GM12873 (cell line): ENCODE data around the gene FKBP1C.
"Not testable (repeated sequence)": the region's sequence is repeated elsewhere in the genome, so short reads cannot be mapped to it uniquely, and the experiment has no call there.

Source experiments
- TF ChIP-seq, protein P1 (sequence below): IDR thresholded peaks from 2 replicates; pipeline ENCODE4 v1.5.1; 2012; ENCODE audit warnings: low read depth, mild to moderate bottlenecking, moderate library complexity, low read length, control low read depth; ENCODE audit not compliant: insufficient read depth; ENCODE audit errors: missing control alignments

FKBP1C gene

DNA sequence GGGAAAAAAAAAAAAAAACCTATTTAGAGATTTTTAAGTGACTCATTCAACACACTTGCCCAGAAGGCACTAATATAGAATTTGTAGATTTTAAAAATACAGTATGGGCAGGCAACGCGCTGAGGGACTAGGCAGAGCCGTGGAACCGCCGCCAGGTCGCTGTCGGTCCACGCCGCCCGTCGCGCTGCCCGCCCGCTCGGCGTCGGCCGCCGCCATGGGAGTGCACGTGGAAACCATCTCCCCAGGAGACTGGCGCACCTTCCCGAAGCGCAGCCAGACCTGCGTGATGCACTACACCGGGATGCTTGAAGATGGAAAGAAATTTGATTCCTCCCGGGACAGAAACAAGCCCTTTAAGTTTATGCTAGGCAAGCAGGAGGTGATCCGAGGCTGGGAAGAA lies at the start of gene FKBP1C:
Gene FKBP1C, plus strand, starts transcription at position 127 of the 400 bp plus-strand sequence.
- TF ChIP-seq, protein P1, sequence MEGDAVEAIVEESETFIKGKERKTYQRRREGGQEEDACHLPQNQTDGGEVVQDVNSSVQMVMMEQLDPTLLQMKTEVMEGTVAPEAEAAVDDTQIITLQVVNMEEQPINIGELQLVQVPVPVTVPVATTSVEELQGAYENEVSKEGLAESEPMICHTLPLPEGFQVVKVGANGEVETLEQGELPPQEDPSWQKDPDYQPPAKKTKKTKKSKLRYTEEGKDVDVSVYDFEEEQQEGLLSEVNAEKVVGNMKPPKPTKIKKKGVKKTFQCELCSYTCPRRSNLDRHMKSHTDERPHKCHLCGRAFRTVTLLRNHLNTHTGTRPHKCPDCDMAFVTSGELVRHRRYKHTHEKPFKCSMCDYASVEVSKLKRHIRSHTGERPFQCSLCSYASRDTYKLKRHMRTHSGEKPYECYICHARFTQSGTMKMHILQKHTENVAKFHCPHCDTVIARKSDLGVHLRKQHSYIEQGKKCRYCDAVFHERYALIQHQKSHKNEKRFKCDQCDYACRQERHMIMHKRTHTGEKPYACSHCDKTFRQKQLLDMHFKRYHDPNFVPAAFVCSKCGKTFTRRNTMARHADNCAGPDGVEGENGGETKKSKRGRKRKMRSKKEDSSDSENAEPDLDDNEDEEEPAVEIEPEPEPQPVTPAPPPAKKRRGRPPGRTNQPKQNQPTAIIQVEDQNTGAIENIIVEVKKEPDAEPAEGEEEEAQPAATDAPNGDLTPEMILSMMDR: not testable (repeated sequence)

DNA sequence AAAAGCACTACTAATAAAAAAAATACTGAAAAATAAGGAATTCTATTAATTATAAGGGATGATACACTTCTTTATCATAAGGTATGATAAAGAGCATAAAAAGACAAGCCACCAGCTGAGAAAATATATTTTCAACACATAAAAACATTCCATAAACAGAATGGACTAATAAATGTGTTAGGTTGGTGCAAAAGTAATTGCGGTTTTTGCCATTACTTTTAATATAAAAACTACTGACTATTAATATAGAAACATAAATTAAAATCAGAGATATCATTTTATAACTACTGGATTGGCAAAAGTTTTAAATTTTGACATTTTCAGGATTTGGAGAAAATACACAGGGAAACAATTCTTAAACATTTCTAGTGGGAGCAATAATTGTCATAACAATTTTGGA lies 37.1 kb upstream of the FKBP1C start:
- TF ChIP-seq, protein P1: no peak

DNA sequence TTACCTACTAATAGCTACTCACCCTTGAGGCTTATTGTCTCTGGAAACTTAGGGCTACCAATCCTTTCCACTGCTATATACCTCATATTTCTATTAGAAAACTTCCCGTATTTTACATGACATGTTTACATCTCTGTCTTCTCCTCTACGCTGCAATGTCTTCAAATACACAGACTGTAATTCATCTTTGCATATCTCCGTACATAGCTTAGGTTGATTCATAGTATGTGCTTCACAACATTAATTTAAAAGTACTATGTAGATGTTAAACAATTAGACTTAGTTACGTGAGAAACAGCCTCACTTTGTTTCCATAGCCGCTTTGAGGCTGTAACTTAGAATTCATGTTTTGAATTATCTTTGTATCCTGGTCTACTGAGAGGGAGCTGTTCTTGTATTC lies 35.1 kb upstream of the FKBP1C start:
- TF ChIP-seq, protein P1: no peak

DNA sequence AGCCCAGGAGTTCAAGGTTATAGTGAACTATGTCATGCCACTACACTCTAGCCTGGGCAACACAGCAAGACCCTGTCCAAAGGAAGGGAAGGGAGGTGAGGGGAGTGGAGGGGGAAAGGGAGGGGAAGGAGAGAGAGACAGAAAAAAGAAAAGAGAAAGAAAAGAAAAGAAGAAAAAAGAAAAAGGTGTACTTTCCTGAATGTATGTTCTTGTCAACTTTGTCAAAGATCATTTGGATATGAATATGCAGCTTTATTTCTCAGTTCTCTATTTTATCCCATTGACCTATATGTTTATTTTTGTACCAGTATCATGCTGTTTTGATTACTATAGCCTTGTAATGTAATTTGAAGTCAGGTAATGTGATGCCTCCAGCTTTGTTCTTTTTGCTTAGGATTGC lies 30.9 kb upstream of the FKBP1C start:
- TF ChIP-seq, protein P1: no peak

DNA sequence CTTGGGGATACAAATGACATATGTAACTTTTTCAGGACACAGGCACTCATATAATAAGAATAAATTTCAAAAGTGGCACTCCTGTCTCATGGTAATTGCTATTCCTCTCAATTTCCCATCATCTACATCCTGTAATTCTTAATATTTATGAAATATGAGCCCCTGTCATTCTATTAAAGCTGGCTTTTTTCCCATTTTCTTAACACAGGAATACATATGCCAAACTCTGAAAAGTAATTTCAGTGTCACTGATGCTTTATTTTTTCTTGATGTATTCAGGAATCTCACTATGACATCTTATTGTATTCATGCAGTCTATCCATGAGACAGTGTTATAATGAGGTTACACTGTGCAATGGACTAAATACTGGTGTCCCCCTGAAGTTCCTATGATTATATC lies 24.3 kb upstream of the FKBP1C start:
- TF ChIP-seq, protein P1: no peak

DNA sequence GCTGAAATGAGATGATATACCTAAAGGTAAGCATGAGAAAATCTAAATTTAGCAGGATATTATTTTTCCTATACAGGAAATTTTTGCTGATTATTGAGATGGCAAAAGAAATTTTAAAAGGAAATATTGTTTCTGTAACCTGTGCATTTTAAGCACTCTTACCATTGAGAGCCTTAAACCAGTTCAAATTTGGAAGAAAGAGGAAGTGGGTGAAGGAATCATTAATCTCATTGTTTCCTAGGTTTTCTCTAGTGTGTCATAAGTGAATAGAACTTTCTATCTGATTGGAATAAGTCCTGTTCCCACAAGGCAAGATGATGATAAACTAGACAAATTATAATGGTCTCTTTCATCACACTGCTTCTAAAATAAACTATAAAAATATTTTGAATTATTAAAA lies 22.4 kb upstream of the FKBP1C start:
- TF ChIP-seq, protein P1: no peak

DNA sequence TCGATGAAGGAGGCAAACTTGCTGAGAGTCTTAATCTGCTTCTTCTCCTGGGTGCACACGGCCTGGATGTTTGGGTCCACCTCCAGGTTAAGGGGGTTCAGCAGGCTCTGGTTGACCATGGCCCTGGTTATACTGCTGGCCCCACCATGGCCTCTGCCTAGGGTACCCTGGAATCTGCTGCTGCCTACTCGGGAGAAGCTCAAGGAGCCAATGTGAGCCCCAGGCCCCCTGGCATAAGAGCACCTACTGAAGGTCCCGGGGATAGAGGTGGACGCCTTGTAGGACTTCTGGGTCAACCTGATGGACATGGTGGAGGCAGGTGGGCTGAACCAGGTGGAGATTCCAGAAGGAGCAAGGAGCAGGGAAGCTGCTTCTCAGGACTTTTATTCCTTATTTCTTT lies 17.9 kb upstream of the FKBP1C start:
- TF ChIP-seq, protein P1: no peak
